A673 (cell line): ENCODE measurements around the gene C19orf38.

Experiments
- EZH2 ChIP-seq: fragments of 200-600 bp; sonication (generic); IDR thresholded peaks from 2 replicates; pipeline ENCODE4 v1.6.1; 2017; ENCODE audit warnings: borderline replicate concordance, low read depth, mild to moderate bottlenecking, mixed read lengths, antibody characterized with exemption, low read length; ENCODE audit not compliant: poor library complexity, severe bottlenecking
- TF ChIP-seq, protein P1 (sequence below): fragments of 300-800, 200-600 bp; sonication (generic); conservative IDR thresholded peaks from 2 replicates; pipeline ENCODE4 v1.5.1; 2017; ENCODE audit warnings: low read depth, mild to moderate bottlenecking, antibody characterized with exemption, low read length, moderate library complexity, mixed read lengths

DNA sequence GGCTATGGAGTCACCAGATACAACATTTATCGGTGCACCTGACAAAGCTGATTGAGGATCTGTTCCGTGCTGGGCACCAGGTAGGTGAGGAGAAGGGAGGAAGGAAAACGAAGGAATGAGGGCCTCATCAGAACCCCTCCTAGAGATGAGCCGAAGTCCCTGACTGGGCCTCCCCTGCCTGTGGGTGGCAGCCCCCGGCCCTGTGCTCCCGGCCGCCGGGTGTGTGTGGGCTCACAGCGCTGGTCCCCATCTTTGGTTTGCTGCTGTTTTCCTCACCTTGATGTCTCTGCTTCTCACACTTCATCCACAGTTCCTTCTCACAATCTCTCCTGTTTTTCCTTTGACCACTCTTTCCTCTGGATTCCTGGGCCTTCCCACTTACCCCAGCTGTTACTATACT, 45.0 kb upstream of the C19orf38 start:
- TF ChIP-seq, protein P1, sequence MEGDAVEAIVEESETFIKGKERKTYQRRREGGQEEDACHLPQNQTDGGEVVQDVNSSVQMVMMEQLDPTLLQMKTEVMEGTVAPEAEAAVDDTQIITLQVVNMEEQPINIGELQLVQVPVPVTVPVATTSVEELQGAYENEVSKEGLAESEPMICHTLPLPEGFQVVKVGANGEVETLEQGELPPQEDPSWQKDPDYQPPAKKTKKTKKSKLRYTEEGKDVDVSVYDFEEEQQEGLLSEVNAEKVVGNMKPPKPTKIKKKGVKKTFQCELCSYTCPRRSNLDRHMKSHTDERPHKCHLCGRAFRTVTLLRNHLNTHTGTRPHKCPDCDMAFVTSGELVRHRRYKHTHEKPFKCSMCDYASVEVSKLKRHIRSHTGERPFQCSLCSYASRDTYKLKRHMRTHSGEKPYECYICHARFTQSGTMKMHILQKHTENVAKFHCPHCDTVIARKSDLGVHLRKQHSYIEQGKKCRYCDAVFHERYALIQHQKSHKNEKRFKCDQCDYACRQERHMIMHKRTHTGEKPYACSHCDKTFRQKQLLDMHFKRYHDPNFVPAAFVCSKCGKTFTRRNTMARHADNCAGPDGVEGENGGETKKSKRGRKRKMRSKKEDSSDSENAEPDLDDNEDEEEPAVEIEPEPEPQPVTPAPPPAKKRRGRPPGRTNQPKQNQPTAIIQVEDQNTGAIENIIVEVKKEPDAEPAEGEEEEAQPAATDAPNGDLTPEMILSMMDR, result no peak
- no peak for TF ChIP-seq EZH2
